GM12892 (cell line): ENCODE measurements around the gene MAML3.

Experiments
- POLR2A ChIP-seq: IDR thresholded peaks from 2 replicates; pipeline ENCODE4 v1.6.1; 2011; ENCODE audit warnings: low read depth, low read length, control low read depth
- POLR2AphosphoS5 ChIP-seq: IDR thresholded peaks from 2 replicates; pipeline ENCODE4 v1.6.1; 2011; ENCODE audit warnings: low read depth, low read length, control low read depth

GRCh38 chr4:139860435-139861024 lies 293.5 kb downstream of the MAML3 start:
- no peak for TF ChIP-seq POLR2A
- TF ChIP-seq POLR2AphosphoS5, result no peak
